ENCODE measurements around the gene MYH9. TPM values are rescaled to one million over a fixed set of nuclear protein-coding genes. Genes with fewer than 3 reads are reported as not detected.

MYH9 gene
- total and polyA plus RNA-seq, 2 experiments from 2014 or later, result 140 to 188 TPM

- Histone ChIP-seq H3K4me3 (no peak overlapping the region), H3K79me2 (peaks cover 5% of the 10 kb centered on the region), H3K27me3 (no peaks in the 10 kb centered on the region), H3K36me3 (replicated peaks; ENCODE audit: insufficient read depth, low read depth) (peaks cover 5% of the 10 kb centered on the region), H3K9me3 (ENCODE audit: low read depth) (no peaks in the 10 kb centered on the region), H3K4me2 (no peak overlapping the region), H3K9me2 (replicated peaks; ENCODE audit: insufficient read depth) (no peaks in the 10 kb centered on the region), H3K27ac (peak overlapping the region; percentile 59), H3K4me1 (ENCODE audit: insufficient read depth) (peaks cover 5% of the 10 kb centered on the region), H4K20me1 (ENCODE audit: insufficient read depth, poor library complexity, severe bottlenecking) (no peaks in the 10 kb centered on the region), H2AFZ (no peak overlapping the region)
- 52% methylated on average over 8 of the region's 8 CpGs for WGBS (ENCODE audit: low lambda C conversion rate, missing lambda C conversion rate)
- DNase-seq (ENCODE audit: low spot score), result no peak
- no peak for TF ChIP-seq CTCF (IDR thresholded peaks at IDR 0.05; ENCODE audit: poor library complexity)
- no peak for TF ChIP-seq EZH2 (IDR thresholded peaks at IDR 0.05; ENCODE audit: borderline replicate concordance)
- no peak for TF ChIP-seq EZH2phosphoT487 (IDR thresholded peaks at IDR 0.05; ENCODE audit: low read depth, severe bottlenecking, unreplicated experiment)
Observed at GRCh38 chr22:36301851-36302250, 85.9 kb downstream of the MYH9 start.

GRCh38 chr22:36301384-36301828 lies 86.4 kb downstream of the MYH9 start:
- peak; percentile 86 for DNase-seq (ENCODE audit: low spot score)
- H3K79me2 ChIP-seq, result peaks cover 5% of the 10 kb centered on the region

GRCh38 chr22:36300396-36301212 lies 87.2 kb downstream of the MYH9 start:
- H3K27ac ChIP-seq, result no peak overlapping the region
- H3K9me3 ChIP-seq (ENCODE audit: low read depth), result no peaks in the 10 kb centered on the region
- peaks cover 5% of the 10 kb centered on the region for H3K4me1 ChIP-seq (ENCODE audit: insufficient read depth)
- no peak for DNase-seq (ENCODE audit: low spot score)
- no peak overlapping the region for H3K4me2 ChIP-seq
- peaks cover 5% of the 10 kb centered on the region for H3K79me2 ChIP-seq
- no peaks in the 10 kb centered on the region for H3K36me3 ChIP-seq (replicated peaks; ENCODE audit: insufficient read depth, low read depth)
- no peaks in the 10 kb centered on the region for H3K9me2 ChIP-seq (replicated peaks; ENCODE audit: insufficient read depth)
- TF ChIP-seq EZH2phosphoT487 (IDR thresholded peaks at IDR 0.05; ENCODE audit: low read depth, severe bottlenecking, unreplicated experiment) (no peak), CTCF (IDR thresholded peaks at IDR 0.05; ENCODE audit: poor library complexity) (no peak), EZH2 (IDR thresholded peaks at IDR 0.05; ENCODE audit: borderline replicate concordance) (no peak)
- no peaks in the 10 kb centered on the region for H3K27me3 ChIP-seq
- no peak overlapping the region for H2AFZ ChIP-seq
- 98% methylated on average over 24 of the region's 24 CpGs for WGBS (ENCODE audit: low lambda C conversion rate, missing lambda C conversion rate)
- no peak overlapping the region for H3K4me3 ChIP-seq
- no peaks in the 10 kb centered on the region for H4K20me1 ChIP-seq (ENCODE audit: insufficient read depth, poor library complexity, severe bottlenecking)

More at GRCh38 chr22:36301384-36301828, 86.4 kb downstream of the MYH9 start:
- Histone ChIP-seq H3K4me1 (ENCODE audit: insufficient read depth) (peaks cover 5% of the 10 kb centered on the region), H3K9me2 (replicated peaks; ENCODE audit: insufficient read depth) (no peaks in the 10 kb centered on the region), H2AFZ (no peak overlapping the region), H3K4me2 (no peak overlapping the region), H3K27me3 (no peaks in the 10 kb centered on the region), H4K20me1 (ENCODE audit: insufficient read depth, poor library complexity, severe bottlenecking) (no peaks in the 10 kb centered on the region), H3K27ac (peak overlapping the region; percentile 59), H3K9me3 (ENCODE audit: low read depth) (no peaks in the 10 kb centered on the region), H3K36me3 (replicated peaks; ENCODE audit: insufficient read depth, low read depth) (peaks cover 5% of the 10 kb centered on the region), H3K4me3 (no peak overlapping the region)
- peak; percentile 91 for TF ChIP-seq CTCF (IDR thresholded peaks at IDR 0.05; ENCODE audit: poor library complexity)
- no peak for TF ChIP-seq EZH2 (IDR thresholded peaks at IDR 0.05; ENCODE audit: borderline replicate concordance)
- TF ChIP-seq EZH2phosphoT487 (IDR thresholded peaks at IDR 0.05; ENCODE audit: low read depth, severe bottlenecking, unreplicated experiment), result no peak
- WGBS (ENCODE audit: low lambda C conversion rate, missing lambda C conversion rate), result 31% methylated on average over 13 of the region's 13 CpGs

Data from hepatocyte (in vitro differentiated cells).